OCI-M2 (cell line): ENCODE measurements around the gene GCDH.
A peak's percentile ranks its signal among the peaks of the same experiment; 100 is the strongest.
"Not testable (repeated sequence)": the region's sequence is repeated elsewhere in the genome, so short reads cannot be mapped to it uniquely, and the experiment has no call there.

Experiments used
- DNase-seq: peaks from one replicate; lab custom pipeline; 2025; ENCODE audit not compliant: unreplicated experiment; lab: John Stamatoyannopoulos, UW

The GCDH gene

GRCh38 chr19:12872255-12872654 lies 18.7 kb upstream of the GCDH start:
- no peak for DNase-seq

- no peak for DNase-seq
Observed at GRCh38 chr19:12872941-12873890, 17.7 kb upstream of the GCDH start.

GRCh38 chr19:12873891-12874745 lies 16.8 kb upstream of the GCDH start:
- DNase-seq, result no peak

GRCh38 chr19:12875086-12875485 lies 15.9 kb upstream of the GCDH start:
- DNase-seq, result no peak

GRCh38 chr19:12880551-12881171 lies 10.3 kb upstream of the GCDH start:
- DNase-seq, result no peak

GRCh38 chr19:12881172-12881808 lies 9.7 kb upstream of the GCDH start, which contains the start of gene DNASE2:
DNASE2 (minus strand) TSS chr19:12881449; CDS start chr19:12881375, 74 bp downstream.
- no peak for DNase-seq

GRCh38 chr19:12882589-12882988 lies 8.4 kb upstream of the GCDH start:
- no peak for DNase-seq

GRCh38 chr19:12884202-12884601 lies 6.8 kb upstream of the GCDH start:
- DNase-seq, result no peak

GRCh38 chr19:12884627-12884925 lies 6.4 kb upstream of the GCDH start:
- no peak for DNase-seq

- no peak for DNase-seq
Observed at GRCh38 chr19:12884926-12885748, 5.8 kb upstream of the GCDH start.

GRCh38 chr19:12885749-12886650 lies 5.0 kb upstream of the GCDH start:
- DNase-seq, result peak; percentile 35

GRCh38 chr19:12886651-12886968 lies 4.3 kb upstream of the GCDH start:
- no peak for DNase-seq

- peak; percentile 78 for DNase-seq
Observed at GRCh38 chr19:12886969-12887747, 3.8 kb upstream of the GCDH start, which contains the start of gene KLF1. KLF1 (minus strand) TSS chr19:12887201; CDS start chr19:12887140, 61 bp downstream.

- no peak for DNase-seq
Observed at GRCh38 chr19:12888006-12888603, 2.9 kb upstream of the GCDH start.

GRCh38 chr19:12890299-12890786 lies 617 bp upstream of the GCDH start:
- not testable (repeated sequence) for DNase-seq

- DNase-seq, result no peak
Observed at GRCh38 chr19:12891553-12892021, 627 bp downstream of the GCDH start.

GRCh38 chr19:12893582-12893981 lies 2.6 kb downstream of the GCDH start:
- no peak for DNase-seq

- DNase-seq, result no peak
Observed at GRCh38 chr19:12896460-12896859, 5.5 kb downstream of the GCDH start.
